KBM-7 (cell line): Measurements from ENCODE around the gene TUBA8.
"Not testable (repeated sequence)": the region's sequence is repeated elsewhere in the genome, so short reads cannot be mapped to it uniquely, and the experiment has no call there.

Experiments
- DNase-seq: peaks from one replicate; pipeline ENCODE4 v3.0.0-alpha.2; 2015
- in situ Hi-C: fragments of 300-500 bp; cut with MboI; formaldehyde crosslinking; loops from 2 replicates; pipeline ENCODE4 v1.14.3; 2020; ENCODE audit warnings: low sequenced_read_pairs, low pct_unique_long_range_greater_than_20kb, mixed read lengths

TUBA8 gene

DNA sequence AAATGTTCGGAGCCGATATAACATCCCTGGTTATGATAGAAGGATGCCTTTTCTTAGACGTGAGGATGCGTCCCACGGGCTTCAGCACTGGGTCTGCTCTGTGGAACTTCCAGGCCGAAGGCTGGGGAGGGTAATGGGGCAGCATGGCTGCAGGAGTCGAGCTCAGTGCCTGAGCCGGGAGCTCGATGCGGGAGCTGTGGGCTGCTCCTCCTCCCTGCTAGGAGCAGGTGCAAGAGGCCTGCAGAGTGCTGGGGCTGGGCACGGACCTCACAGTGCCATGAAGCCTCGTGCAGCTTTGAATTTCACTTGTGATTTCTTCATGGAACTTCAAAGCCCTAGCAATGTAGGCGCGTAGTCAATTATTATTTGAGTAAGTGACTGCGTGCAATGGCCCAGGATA, 6.0 kb downstream of the TUBA8 start:
- DNase-seq: no peak
- in situ Hi-C loops: no loop called here

DNA sequence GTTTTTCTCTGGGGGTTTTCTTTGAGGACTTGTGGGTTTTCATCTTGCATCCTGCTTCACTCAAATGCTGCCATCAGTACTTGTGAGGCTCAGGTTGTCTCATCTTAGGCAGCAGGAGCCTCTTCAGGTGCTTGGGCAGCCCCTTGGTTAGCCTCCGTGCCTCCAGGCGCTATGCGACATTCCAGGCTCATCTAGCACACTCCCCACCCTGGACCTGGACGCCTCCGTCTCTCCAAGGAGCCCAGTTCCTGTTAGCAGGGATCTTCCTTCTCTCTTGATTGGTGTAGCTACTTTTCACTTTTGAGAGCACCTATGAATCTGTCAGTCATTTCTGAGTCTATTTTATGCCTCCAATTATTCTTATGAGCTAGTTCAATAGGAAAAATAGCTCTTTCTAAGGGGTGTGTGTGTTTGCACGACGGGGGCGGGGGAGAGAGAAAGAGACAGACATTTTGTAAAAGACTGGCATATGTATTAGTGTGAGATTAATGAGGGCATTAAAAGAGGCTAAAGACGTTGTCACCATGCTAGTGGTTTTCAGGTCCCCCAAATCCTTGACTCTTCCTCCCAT, 7.8 kb downstream of the TUBA8 start:
- in situ Hi-C loops: no loop called here
- no peak for DNase-seq

DNA sequence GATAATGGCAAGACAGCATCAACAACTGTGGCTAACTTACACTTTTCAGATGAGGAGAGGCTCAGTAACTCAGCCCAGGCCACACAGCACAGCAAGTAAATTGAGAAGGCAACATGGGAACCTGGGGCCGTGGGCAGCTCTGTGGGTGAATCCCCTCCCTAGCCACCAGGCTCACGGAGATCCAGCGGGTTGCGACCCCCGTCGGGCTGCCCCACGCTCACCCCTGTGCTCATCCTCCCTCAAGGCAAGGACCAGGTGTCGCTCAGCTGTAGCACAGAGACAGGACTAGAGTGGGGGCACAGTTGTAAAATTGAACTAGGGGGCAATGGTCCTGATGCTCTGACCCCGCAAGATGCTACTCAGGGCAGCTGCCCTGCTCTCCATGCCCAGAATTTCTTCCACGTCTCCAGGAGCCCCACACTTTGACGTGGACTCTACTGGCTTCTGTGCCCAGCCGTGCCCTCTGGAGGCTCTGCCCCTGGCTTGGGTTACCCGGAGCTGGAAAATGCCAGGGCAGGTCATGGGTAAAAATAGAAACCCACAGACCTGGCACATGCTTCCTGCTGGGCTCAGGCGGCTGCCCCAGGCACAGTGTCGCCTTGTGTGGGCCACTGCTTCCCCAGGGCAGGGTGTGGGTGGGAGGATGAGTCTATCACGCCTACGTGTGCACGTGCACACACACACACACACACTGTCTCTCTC, 9.0 kb downstream of the TUBA8 start:
- no peak for DNase-seq
- in situ Hi-C loops: no loop called here

DNA sequence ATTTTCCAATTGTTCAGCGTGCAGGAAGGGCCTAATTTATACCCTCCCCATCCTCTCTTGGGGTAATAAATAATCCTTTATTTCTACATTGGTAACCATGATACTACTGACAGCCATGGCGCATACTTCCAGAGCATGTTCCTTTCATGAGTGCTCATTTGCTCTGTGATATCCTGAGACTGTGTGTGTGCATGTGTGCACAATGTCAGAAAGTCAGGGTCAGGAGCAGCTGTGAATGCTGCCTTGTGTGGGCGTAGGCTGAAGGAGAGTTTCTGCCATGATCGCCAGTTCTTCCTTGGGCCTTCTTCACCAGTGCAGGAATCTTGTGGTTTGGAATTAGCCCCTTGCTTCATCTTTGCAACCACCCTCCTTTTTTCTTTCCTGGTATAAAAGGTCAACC, 10.2 kb downstream of the TUBA8 start:
- in situ Hi-C loops: no loop called here
- no peak for DNase-seq

DNA sequence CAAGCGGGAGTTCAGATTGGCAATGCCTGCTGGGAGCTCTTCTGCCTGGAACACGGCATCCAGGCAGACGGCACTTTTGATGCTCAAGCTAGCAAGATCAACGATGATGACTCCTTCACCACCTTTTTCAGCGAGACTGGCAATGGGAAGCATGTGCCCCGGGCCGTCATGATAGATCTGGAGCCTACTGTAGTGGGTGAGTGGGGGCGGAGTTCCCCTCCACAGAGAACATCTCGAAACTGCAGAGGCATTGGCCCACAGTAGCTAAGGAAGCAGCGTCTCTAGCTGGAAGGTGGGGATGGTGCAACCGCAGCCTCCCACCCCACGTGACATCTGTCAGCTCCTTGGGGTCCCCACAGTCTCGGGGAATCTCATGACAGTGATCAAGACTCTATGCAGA, 10.9 kb downstream of the TUBA8 start:
- in situ Hi-C loops: no loop called here
- DNase-seq: no peak

DNA sequence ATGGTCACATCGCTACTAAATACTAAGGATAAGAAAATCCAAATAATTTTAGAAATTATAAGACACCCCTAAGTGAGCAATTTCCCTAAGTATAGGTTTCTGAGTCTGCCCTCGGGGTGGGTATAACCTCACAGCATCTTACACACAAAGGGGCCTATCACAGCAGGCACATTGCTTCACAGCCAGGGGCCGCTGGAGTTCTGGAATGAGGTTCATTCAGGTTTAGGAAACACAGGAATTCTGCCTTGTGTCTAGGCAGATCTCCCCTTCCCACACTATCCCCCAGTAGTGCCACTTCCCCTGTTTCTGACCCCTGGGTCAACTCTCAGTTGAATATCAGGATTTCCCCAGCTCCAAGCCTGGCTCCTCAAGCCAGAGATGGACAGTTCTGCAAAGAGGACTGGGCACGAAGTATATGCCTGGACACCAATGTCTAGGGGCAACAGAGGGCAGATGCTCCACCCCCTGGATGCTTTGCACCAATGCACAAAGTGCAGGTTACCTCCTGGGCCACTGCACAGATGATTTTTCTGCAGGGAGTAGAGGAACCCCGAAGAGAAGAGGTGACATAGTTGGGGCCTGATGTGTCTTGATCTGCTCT, 11.4 kb downstream of the TUBA8 start:
- in situ Hi-C loops: no loop called here
- no peak for DNase-seq

DNA sequence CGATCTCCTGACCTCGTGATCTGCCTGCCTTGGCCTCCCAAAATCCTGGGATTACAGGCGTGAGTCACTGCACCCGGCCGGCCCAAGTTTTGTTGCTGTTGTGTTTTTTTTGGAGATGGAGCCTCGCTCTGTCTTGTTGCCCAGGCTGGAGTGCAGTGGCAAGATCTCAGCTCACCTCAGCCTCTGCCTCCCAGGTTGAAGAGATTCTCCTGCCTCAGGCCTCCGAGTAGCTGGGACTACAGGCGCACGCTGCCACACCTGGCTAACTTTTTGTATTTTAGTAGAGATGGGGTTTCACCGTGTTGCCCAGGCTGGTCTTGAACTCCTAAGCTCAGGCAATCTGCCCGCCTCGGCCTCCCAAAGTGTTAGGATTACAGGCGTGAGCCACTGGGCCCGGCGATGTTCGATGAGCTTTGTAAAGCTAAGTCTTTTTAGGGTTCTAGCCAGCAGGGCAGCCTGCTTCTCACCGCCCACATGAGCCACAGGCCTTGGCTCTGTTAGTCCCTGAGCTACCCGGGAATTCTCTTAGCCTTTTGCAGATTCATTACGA, 12.9 kb downstream of the TUBA8 start:
- DNase-seq, in situ Hi-C loops: not testable (repeated sequence)

DNA sequence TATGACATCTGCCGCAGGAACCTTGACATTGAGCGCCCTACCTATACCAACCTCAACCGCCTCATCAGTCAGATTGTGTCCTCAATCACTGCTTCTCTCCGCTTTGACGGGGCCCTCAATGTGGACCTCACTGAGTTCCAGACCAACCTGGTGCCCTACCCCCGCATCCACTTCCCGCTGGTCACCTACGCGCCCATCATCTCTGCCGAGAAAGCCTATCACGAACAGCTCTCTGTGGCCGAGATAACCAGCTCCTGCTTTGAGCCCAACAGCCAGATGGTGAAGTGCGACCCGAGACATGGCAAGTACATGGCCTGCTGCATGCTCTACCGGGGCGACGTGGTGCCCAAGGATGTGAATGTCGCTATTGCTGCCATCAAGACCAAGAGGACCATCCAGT, 16.0 kb downstream of the TUBA8 start:
- no peak for DNase-seq
- in situ Hi-C loops: no loop called here

DNA sequence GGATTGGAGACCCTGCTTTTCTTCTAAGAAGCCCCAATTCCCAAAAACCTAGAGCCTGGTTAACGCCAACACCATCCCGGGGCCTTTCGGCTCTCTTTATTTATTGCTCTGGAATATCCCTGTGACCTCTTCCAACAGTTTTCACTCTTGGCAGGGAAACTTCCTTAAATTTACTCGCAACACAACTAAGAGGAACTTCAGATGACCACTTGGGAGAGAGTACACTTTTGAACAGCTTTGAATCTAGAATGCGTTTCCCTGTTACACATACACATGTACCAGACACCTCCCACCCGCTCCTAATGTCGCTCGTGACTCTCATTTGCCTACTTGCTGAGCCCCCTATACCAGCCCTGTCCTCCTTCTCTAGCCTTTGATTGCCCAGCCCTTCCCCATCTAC, 19.4 kb downstream of the TUBA8 start:
- in situ Hi-C loops: no loop called here
- no peak for DNase-seq

DNA sequence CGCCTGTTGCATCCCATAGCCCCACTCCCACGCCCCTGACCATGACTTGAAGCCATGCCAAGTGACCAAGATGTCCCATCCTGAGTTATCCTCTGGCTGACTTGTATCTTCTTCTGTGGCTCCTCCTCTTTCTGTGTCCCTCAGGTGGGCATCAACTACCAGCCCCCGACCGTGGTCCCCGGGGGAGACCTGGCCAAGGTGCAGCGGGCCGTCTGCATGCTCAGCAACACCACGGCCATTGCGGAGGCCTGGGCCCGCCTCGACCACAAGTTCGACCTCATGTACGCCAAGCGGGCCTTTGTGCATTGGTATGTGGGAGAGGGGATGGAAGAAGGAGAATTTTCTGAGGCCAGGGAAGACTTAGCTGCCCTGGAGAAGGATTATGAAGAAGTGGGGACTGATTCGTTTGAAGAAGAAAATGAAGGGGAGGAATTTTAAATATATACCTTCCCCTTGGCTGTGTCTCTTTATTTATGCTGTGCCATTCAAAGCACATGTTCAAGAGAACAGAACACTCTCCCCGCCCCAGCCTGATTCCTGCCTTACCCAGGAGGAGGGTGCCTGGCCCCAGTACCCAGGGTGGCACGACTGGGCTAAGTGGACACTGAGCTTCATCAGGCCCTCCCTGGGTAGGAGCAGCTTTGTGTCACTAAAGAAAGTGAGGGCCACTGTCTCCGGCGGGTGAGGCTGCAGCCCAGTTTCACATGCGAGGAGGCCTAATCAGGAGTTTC, 20.3 kb downstream of the TUBA8 start:
- DNase-seq: no peak
- in situ Hi-C loops: no loop called here

DNA sequence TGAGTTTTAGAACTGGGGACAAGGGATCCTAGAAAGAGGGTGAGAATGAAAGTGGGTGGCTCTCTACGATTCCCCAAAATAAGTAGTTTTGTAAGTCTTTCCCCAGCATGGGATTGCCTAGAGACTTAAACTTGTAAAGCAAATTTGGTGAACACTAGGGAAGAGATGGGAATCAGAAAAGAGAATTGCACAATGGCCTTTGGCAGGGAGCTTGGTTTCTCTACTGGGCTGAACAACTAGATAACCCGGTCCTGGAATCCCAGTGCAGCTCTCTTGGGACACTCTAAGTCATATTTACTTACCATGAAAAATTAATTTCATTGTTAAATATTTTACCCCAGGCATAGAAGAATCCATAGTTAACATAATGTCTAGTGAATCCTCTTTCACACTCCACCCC, 22.8 kb downstream of the TUBA8 start:
- in situ Hi-C loops: no loop called here

DNA sequence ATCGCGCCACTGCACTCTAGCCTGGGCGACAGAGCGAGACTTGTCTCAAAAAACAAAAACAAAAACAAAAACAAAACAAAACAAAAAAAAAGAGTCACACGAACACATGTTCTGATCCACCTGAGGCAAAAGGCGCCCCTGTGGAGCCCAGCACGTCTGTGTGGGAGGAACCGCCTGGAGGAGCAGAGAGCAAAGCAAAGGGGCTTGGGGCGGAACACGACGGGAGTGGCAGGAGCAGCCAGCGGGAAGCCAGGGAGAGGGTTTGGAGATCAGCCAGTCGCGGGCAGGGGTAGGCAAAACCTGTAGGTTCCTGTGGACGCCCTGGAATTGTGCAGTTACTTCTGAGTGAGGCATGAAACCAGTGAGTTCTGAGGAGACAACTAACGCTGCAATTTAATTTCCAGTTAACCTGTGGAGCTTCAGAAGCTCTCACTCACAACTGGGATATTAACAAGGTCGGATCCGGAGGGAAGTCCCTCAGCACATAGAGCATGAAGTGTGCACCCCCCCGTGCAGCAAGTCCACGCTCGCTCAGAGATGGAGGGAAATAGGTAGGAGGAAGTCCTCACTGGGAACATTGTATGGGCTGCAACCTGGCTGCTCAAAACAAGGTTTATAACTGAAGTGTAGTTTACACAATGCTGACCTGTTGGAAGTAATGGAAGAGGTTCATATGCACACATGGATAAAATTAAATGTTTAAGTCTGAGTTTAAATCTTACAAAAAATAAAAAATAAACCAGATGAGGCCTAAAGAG, 26.1 kb downstream of the TUBA8 start:
- in situ Hi-C loops: no loop called here

More for the DNA sequence above, 22.8 kb downstream of the TUBA8 start:
- DNase-seq: no peak

DNA sequence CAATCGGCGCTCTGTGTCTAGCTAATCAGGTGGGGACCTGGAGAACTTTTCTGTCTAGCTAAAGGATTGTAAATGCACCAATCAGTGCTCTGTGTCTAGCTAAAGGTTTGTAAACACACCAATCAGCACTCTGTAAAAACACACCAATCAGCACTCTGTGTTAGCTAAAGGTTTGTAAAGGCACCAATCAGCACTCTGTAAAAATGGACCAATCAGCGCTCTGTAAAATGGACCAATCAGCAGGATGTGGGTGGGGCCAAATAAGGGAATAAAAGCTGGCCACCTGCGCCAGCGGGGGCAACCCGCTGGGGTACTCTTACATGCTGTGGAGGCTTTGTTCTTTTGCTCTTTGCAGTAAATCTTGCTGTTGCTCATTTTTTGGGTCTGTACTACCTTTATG, 30.4 kb downstream of the TUBA8 start:
- DNase-seq, in situ Hi-C loops: not testable (repeated sequence)

More for the DNA sequence above, 26.1 kb downstream of the TUBA8 start:
- DNase-seq: no peak

DNA sequence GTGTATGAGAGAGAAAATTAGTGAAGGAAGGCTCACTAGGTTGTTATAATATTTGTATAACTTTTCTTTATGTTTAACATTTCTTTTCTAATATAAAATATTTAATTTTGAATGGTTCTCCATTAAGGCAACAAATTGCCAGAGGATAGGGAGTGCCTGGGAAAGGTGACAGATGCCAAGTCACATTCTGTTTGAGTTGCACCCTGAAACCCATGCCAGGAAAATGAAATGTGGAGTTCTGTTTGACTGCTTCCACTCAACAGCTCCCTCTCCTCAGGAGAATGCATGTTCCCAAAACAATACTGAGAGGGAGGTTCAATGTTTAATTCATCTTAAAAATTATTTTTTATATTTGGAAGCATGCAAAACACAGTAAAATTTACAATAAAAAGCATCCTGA, 33.5 kb downstream of the TUBA8 start:
- no peak for DNase-seq
- in situ Hi-C loops: no loop called here

DNA sequence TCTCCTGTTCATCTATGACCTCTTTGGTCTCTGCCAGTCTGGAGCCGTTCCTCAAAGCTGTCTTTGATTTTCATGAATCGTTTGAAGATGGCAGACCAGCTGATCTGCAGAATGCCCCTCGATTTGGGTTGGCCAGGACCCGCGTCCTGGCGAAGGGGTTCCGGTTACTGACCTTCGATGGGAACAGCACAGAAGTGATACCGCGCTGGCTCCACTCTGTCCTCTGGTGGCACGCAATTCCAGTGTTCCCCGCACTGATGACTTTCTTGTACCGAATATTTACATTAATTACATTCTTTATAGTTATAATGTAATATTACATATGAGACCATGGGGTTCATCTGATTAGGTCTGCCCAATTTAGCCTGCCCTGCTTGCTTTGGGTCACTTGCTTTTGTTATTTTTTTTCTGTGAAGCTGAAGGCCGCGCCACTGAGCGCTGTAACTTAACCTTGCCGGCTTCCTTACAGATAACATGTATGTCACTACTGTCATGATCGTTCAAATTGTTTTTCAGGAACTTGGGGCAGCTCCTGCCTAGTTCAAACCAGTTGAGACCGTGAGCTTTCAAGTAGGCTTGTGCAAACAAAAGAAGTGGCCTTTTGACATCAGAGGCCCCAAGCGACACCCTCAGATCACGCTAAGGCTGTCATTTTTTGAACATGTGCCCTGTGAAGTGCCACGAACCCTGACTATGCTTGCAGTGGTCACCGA, 35.2 kb downstream of the TUBA8 start:
- in situ Hi-C loops: no loop called here
- peak; percentile 23 for DNase-seq

DNA sequence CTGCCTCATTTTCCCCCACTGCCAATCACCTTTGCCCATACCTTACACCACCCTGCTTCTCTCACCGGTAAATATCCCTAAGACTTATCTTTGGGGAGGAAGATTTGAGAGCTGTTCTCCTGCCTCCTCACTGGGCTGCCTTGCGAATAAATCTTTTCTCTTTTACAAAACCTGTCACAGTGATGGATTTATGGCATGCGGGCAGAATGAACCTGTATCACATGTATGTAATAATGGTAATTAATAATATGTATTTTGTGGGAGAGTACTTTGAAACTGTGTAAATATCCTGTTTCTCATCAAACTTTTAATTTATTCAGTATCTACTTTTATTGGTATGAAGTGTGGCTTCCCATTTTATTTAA, 35.8 kb downstream of the TUBA8 start:
- in situ Hi-C loops: no loop called here

DNA sequence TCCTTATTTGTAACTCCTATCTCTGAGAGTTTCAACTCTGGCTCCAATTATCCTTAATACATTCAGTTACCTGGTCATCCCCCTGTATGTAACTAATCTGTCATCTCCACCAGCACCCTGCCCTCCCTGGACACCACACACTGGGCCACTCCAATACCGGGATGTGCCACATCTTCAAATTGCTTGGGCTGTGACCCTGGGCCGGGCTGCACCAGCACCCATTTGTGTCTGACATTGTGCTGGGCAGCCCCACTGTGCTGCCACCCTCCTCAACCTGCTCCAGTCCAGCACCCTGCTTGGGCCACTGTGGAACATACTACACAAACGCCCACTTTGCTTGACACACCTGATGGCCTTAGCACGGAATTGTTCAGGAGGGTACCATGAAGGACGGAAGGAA, 37.2 kb downstream of the TUBA8 start:
- no peak for DNase-seq
- in situ Hi-C loops: no loop called here

More for the DNA sequence above, 35.8 kb downstream of the TUBA8 start:
- no peak for DNase-seq

DNA sequence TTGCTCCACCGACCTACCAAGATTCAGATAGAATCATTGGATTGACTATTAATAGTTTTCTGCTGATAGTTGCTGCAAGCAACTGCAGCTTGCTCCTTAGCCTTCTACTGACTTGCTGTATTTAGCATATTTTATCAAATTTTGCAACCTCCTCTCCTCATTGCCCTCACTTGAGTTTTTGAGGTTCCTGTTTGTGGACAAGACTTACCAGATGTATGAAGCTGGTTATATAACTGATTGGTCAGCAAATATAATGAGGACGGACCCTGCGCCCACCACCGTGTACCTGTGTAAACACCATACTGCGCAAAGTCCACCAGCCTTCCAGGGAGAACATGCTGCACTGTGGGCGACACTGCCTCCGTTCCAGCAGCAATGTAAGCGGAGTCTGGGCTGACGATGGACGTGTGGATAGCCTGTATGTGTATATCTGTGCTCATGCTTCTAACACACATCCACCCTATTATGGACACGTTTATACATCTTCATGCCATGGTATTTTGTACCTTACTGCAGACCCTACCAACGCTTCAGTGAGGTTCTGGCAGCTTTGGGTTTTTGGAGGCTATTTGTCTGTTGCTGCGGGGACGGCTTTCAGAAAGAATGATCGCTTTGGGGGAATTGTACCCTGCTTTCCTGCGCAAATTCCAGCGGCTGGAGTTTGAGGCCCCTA, 37.8 kb downstream of the TUBA8 start:
- in situ Hi-C loops: no loop called here
- DNase-seq: no peak
